Upper lobe of right lung (tissue), 1 donor: ENCODE results near the gene FEZF1. TPM values are rescaled to one million over a fixed set of nuclear protein-coding genes. Genes with fewer than 3 reads are reported as not detected.

ENCODE experiments used
- ATAC-seq: fragments of 200-7000 bp; cut with Tn5 transposase; one replicate; pipeline ENCODE4 v1.9.1; 2020; ENCODE audit warnings: mild to moderate bottlenecking, moderate library complexity
- DNase-seq: peaks from one replicate; pipeline ENCODE4 v3.0.0-alpha.2; 2020
- H3K27ac ChIP-seq: fragments of 200-600 bp; one replicate; pipeline ENCODE4 v1.8.0; 2022
- H3K27me3 ChIP-seq: fragments of 200-600 bp; one replicate; pipeline ENCODE4 v1.8.0; 2022; ENCODE audit warnings: mild to moderate bottlenecking
- H3K36me3 ChIP-seq: fragments of 200-600 bp; one replicate; pipeline ENCODE4 v1.8.0; 2022
- H3K4me1 ChIP-seq: fragments of 200-600 bp; one replicate; pipeline ENCODE4 v1.8.0; 2022
- H3K4me3 ChIP-seq: fragments of 200-600 bp; one replicate; pipeline ENCODE4 v1.8.0; 2022; ENCODE audit warnings: mild to moderate bottlenecking
- H3K9me3 ChIP-seq: fragments of 200-600 bp; one replicate; pipeline ENCODE4 v1.8.0; 2022
- CTCF ChIP-seq: fragments of 200-600 bp; IDR thresholded peaks from one replicate; pipeline ENCODE4 v1.8.0; 2022; ENCODE audit warnings: antibody characterized with exemption
- intact Hi-C: fragments of 100-400 bp; cut with DNase I; formaldehyde crosslinking; loops from one replicate; pipeline ENCODE4 v1.11.0; 2022
- total RNA-seq: library from RNA; stranded (reverse); fragmentation: NEBNext Ultra II Directional; extraction: Animal tissue kit (Norgen Biotek cat#: 25700); gene quantifications from one replicate; pipeline ENCODE4 v1.2.1, GENCODE V29; 2021
- donor health status: DM: no; HTN: yes; CAD: no; lungs with severe emphysema.

Gene FEZF1
- total RNA-seq, 1 donor from 2014 or later, result not detected

GRCh38 chr7:122311050-122311700 lies 6.6 kb upstream of the FEZF1 start:
- Histone ChIP-seq H3K27me3 (peaks cover 100% of the 10 kb centered on the region), H3K4me3 (no peak overlapping the region), H3K4me1 (peaks cover 18% of the 10 kb centered on the region), H3K36me3 (no peaks in the 10 kb centered on the region), H3K27ac (no peak overlapping the region), H3K9me3 (no peaks in the 10 kb centered on the region)
- ATAC-seq, result no peak
- intact Hi-C loops, result no loop called here
- no peak for TF ChIP-seq CTCF
- no peak for DNase-seq

GRCh38 chr7:122310119-122311021 lies 5.8 kb upstream of the FEZF1 start:
- Histone ChIP-seq H3K9me3 (no peaks in the 10 kb centered on the region), H3K36me3 (no peaks in the 10 kb centered on the region), H3K27me3 (peaks cover 100% of the 10 kb centered on the region), H3K4me1 (peaks cover 26% of the 10 kb centered on the region), H3K4me3 (peak overlapping the region; percentile 40), H3K27ac (no peak overlapping the region)
- no peak for ATAC-seq
- no peak for DNase-seq
- TF ChIP-seq CTCF, result no peak
- intact Hi-C loops, result no loop called here

DNA sequence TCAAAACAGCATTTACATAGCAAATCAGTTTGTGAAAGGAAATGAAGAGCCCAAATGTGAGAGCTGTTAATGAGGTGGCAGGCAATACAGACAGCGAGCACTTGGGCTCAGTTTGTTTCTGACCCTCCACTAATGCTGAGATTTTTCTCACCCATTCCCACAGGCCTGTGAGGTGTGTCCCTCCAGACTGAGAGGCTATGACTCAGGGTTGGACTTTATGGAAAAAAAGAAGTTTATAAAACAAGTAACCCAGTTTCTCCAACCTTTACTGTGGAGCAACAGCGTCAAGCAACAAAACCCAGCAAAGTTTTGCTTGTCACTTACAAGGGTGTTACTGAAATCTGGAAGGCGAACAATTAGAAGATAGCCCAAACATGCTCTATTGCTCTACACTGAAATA lies 4.9 kb upstream of the FEZF1 start:
- H3K36me3 ChIP-seq, result no peaks in the 10 kb centered on the region
- no peak overlapping the region for H3K27ac ChIP-seq
- DNase-seq (no peak), ATAC-seq (no peak)
- no peaks in the 10 kb centered on the region for H3K9me3 ChIP-seq
- no peak for TF ChIP-seq CTCF
- H3K27me3 ChIP-seq, result peaks cover 100% of the 10 kb centered on the region
- H3K4me1 ChIP-seq, result peaks cover 34% of the 10 kb centered on the region
- no peak overlapping the region for H3K4me3 ChIP-seq
- intact Hi-C loops, result loop anchor here (10.0 kb wide), 1 partner anchor 1065 kb away; no protein-coding TSS in a partner anchor

DNA sequence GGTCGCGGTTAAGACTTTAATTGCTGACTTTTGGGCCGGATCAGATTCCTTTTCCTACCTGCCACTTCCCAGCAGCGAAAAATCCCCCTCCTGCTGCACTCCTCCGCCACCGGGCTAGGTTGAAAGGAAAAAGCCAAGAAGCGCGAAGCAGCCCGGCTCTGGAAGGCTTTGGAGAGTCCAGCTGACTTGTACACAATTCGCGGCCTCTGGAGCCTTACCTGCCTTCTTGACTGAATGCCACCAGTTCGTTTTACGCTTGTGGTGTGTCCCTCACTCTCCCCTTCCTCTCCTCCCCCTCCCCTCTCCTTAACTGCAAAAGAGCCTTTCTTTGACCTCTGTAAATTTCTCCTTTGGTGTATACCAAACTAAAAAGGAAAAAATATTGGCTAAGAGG lies 2.7 kb upstream of the FEZF1 start:
- DNase-seq, result no peak
- no peaks in the 10 kb centered on the region for H3K36me3 ChIP-seq
- no peak overlapping the region for H3K27ac ChIP-seq
- no peaks in the 10 kb centered on the region for H3K9me3 ChIP-seq
- TF ChIP-seq CTCF, result no peak
- intact Hi-C loops, result loop anchor here (10.0 kb wide), 1 partner anchor 1062 kb away; no protein-coding TSS in a partner anchor
- ATAC-seq, result no peak
- peaks cover 35% of the 10 kb centered on the region for H3K4me1 ChIP-seq
- H3K4me3 ChIP-seq, result no peak overlapping the region
- H3K27me3 ChIP-seq, result peaks cover 97% of the 10 kb centered on the region

DNA sequence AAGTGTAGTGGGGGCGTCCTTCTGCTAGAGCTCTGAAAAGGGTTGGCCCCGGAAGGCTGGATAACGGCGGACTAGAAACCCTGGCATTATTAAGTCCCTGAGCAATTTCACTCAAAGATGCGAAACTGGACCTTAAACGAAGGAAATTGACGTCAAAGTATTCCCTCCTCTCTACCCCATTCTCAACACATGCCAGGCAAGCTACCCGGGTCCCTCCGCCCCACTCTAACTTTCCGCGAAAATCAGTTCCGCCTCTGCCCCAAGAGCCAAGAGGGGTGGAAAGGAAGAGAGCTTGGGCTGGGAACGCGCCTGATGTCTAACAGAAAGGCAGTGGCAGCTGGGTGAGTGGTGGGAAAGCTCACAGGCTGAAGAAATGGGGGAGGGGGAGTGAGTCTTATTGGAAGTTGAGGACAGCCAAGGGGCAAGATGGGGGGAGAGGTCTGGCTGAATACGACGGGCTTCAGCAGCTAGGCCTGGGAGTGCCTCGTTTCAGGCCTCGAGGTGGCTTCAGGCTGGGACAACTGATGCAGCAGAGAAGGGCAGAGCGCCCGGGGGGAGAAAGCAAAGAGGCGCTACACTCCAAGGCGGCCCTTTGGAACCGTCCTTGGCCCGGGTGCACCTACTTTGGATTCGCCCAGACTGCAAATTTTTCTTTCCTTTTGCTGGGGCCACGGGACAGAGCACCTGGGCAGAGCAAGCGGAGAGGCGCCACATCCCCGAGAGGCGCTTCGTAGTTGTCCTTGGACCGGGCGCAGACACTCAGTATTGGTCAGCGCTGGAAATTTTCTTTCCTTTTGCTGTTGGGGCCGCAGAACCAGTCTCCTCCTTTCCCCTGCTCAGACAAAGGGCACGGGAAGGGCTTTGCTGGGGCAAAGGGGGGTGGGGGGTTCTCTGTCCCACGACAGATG lies 2.0 kb upstream of the FEZF1 start:
- Histone ChIP-seq H3K4me1 (peaks cover 30% of the 10 kb centered on the region), H3K4me3 (no peak overlapping the region), H3K36me3 (no peaks in the 10 kb centered on the region), H3K27ac (no peak overlapping the region), H3K27me3 (peaks cover 97% of the 10 kb centered on the region), H3K9me3 (no peaks in the 10 kb centered on the region)
- DNase-seq, result no peak
- TF ChIP-seq CTCF, result no peak
- ATAC-seq, result no peak
- intact Hi-C loops, result loop anchor here (10.0 kb wide), 1 partner anchor 1062 kb away; no protein-coding TSS in a partner anchor
